Renal pelvis (tissue), 4 donors: ENCODE measurements around the gene PHACTR3. TPM values are rescaled to one million over a fixed set of nuclear protein-coding genes. Genes with fewer than 3 reads are reported as not detected.

ENCODE experiments used
- DNase-seq: peaks from one replicate; pipeline ENCODE4 v3.0.0-alpha.2; 2013
- polyA plus RNA-seq, 3 donors: library from polyadenylated mRNA; unstranded; fragments of 120-200 nt; gene quantifications; one replicate each; pipeline ENCODE4 v1.2.1, GENCODE V29; 2013; ENCODE audit not compliant: insufficient read length in 3 of 3

The PHACTR3 gene
- polyA plus RNA-seq, 3 donors, result 10.0 to 11.3 (median 10.2) TPM

DNA sequence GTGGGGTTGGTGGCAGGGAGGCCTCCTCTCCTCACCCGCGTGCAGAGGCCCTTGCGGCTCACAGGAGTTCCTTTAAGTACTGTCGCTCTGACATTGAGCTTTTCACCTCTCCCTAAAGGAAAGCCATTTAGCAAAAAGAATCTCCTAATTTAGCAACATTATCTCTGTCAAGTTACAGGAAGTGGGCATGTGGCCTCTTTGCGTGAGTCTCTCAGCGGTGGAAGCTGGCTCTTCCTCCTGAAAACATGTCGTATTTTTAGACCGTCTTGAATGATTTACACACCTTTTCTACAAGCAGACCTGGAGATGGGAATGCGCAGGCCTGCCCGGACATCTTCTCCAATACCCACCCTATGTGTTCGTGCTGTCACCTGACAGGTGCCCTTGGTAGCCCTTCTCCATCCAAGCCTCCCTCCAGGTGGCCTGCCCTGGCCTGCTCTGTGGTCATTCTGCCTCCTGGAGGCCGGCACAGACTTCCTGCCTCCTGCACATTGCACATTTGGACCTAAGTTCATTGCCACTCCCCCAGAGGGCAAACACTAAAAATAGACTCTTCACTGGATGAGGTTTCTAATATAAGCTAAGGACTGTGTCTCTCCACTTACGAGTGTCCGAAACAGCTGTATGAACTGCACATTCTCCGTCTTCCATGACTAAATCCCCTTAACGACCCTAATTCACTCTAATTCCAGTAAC is 18.5 kb upstream of the PHACTR3 start:
- DNase-seq, result no peak

DNA sequence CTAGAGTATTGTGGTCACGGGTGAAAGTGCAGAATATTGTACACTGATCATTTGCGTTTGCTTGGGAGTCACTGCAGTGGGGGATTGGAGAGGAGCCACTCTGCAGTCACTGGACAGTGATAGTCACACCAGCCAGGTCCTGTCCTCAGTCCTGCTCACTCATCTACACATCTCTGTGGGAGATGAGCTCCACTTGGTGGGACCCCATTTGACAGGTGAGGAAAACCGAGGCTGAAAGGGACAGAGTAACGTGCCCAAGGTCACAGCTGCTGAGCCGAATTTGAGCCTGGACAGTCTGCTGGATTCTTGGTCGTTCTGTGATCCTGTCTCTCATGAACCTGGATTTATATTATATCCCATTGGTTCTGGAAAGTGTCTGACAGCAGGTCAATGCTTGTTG is 17.7 kb upstream of the PHACTR3 start:
- no peak for DNase-seq

DNA sequence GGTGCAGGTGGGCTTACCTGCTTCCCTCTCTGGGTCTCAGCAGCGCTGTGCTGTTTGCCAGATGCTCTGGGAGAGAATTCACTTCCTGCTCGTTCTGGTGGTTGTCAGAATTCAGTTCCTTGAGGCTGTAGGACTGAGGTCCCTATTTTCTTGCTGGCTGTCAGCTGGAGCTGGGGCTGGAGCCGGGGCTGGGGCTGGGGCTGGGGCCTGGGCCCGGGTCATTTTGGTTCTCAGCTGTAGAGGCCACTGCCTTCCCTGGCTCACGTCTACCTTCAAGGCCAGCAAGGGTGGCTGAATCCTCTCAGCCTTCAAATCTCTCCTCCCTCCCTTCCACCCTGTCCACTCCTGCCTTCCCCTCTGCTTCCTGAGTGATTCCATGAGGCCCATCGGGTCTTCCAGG is 16.8 kb upstream of the PHACTR3 start:
- no peak for DNase-seq

- DNase-seq, result no peak
Measured at GRCh38 chr20:59588236-59588855, 16.0 kb upstream of the PHACTR3 start.

- no peak for DNase-seq
Measured at GRCh38 chr20:59589086-59589684, 15.2 kb upstream of the PHACTR3 start.

DNA sequence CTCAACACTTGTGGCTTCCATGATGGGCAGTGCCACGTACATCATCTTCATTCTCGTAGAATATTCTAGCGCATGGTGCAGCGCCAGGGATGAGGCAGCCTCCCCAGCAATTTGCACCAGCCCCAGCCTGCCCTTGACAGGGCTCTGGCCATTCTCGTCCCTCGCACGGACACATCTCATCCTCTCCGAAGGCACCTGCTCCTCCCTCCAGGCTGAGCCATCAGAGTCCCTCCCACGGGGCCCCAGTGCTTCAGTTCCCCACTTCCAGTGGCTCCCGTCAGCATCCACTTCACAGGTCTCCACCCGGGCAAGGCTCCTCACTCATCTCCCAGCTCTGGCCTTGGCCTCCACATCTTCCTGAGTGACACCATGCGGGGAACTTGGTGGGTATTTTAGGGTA is 13.3 kb upstream of the PHACTR3 start:
- no peak for DNase-seq

DNA sequence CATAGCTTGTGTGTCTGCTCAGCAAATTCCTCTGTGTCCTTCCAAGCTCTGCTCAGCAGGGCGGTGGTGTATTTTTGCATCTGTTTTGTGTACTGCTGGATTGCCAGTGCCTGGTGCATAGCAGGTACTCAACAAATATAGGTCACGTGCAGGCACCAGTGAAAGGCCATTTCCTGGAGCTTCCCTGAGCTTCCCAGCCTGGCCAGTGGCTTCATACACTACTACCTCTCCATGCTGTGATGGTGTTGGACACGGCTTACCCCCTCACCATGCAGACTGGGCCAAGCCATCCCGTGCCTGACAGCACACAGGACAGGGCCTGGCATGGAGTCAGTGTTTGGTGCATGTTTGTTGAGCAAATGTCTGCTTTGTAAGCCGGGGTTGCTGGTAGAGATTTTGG is 7.7 kb upstream of the PHACTR3 start:
- no peak for DNase-seq

DNA sequence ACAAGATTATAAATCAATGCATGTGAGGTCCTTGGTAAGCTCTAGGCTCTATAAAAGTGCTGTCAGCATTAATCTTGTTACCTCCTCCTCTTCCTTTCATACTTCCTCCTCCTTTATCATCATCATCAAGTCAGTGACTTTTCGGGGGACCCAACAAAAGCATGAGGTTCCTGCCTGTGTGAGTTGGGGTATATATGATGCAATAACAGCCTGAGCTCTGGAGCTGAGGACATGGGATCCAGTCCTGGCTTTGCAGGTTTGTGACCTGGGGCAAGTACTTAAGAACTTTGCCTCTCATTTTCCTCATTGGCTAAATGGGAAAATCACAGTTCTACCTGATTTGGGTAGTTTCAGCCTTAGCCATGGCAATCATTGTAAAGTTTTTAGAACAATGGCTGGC is 7.1 kb upstream of the PHACTR3 start:
- DNase-seq, result no peak

DNA sequence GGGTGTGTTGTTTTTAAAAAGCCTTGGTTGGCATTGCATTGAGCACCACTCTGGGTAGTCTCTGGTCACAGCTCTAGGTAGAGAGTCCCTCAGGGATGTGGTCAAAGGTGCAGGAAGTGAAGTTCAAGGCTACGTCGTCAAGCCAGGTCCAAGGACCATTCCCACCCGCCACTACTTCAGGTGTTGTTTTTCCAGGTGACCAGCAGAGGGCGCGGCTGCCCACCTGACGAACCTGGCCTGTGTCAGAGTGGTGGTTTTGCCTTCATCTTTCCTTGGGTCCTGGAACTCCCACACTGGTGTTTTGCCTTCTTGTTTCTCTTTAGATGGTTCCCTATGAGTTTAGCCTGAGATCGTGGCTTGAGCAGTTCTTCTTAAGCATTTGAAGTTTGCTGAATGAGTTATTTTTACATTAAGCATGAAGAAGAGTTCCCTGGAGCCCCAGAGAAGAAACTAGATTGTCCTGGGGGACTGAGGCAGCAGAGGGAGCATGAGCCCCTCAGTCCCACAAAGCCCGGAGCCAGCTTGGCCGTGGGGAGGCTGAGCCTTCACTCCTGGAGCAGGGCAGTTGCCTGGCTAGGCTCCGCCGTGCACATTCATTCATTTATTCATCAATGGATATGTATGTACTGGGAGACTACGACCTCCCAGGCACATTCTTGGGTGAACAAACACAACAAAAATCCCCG is 5.6 kb upstream of the PHACTR3 start:
- DNase-seq, result no peak

- DNase-seq, result no peak
Measured at GRCh38 chr20:59599941-59600340, 4.4 kb upstream of the PHACTR3 start.

DNA sequence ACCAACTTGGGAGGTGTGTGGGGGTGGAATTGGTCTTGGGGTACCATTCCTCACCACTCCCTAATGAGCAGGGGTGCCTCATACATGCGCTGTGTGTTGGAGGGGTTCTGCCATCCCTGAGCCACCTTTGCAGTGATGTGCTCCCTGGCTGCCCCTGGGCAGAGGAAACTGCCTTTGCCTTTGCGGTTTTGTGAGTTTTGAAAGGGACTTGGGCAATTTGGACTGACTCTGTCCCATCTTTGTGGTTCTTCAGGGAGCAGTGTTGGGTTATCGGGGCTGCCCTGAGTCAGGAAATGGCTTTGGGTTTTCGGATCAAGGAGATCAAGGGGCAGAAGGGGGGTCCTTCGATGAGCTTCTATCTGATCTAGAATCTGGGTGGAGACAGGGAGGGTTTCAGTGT is 3.9 kb upstream of the PHACTR3 start:
- no peak for DNase-seq

DNA sequence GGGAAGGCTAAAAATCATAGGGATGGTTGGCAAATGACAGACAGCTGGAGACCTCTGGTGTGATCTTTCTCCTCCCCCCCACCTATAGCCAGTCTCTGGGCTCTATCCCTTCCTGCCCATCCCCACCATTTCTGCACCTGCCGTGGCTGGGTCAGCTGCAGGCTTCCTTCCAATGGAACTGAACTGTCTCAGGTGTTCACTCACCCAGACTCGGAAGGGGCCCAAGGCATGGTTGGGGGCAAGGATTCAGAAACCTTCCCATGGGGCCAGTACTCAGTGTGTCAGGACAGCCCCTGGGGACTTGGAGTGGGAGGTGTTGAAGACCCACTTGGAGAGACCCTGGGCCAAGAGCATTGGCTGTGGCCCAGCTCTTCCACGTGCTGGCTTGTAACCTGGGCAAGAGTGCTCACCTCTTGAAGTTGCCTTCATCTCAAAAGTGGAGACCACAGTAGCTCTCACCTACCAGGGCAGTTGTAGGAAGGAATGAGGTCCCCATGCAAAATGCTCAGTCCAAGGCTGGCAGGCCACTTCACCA is 1.7 kb upstream of the PHACTR3 start:
- no peak for DNase-seq

DNA sequence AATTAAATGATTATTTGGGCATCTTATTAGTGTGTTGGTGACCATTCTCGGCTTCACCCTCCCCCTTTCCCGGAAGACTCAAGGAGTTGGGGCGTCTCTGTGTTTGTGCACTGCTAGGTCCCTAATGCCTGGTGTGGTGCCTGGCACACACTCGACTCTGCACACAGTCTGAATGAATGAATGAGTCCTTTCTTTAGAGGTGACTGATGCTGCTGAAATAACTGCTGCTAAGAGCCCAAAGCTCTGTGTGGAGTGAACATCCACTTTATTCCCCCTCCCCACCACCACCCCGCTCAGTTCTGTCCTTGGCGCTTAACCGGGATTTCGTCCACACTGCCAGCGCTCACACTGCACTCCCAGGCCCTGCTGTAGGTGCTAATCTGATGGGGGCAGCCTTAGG is 1.2 kb upstream of the PHACTR3 start:
- no peak for DNase-seq

DNA sequence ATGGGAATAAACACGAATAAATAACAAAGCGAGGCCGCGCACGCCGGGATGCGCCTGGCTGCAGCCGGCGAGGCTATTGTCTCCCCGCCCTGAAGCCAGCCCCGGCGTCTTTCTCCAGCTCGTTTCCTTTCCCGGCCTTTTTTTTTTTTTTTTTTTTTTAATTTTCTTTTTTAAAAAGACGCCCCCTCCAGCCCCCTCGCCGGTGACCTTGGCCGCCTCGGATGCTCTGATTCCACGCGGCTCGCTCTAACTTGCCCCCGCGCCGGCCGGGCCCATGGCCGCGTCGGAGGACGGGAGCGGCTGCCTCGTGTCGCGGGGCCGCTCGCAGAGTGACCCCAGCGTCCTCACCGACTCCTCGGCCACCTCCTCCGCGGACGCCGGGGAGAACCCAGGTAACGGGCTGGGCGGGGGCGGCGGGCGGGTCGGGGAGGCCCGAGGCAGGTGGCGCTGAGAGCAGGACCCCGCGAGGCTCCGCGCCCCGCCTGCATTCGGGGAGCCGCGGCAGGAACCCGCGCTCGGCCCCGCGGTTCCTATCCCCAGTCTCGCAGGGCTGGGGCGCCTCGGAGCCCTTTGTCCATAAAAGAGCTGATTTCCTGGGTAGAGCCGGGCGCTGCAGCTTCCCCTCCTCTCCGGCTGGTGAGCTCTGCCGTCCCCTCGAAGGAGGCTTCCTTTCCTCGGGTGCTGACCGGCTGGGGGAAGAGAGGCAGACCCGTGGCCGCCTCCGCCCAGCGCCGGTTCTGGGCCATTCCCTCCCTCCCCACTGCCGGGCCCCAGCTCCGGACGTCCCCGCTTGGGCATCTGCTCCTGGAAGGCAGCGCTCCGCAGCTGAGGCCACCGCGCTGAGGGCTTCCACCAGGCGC is 631 bp downstream of the PHACTR3 start:
- no peak for DNase-seq

- DNase-seq, result no peak
Measured at GRCh38 chr20:59605601-59606364, 1.4 kb downstream of the PHACTR3 start.

DNA sequence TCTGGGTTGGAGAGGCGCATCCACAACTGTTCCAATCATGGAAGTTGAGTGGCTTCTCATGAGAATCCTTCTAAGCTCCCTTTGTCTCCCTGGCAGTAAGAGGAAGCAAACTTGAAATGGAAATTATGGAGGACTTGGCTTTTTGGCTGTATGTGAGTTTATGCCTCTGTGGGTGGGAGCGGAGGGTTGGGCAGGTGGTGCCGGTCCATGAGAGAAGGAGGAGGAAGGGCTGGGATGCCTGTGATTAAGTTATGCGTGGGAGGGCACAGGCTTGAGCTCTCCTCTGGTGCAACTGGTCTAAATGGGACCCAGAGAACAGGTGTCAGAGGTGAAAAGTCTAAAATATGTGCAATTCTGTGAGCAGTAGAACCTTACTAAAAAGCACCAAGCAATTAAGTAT is 2.2 kb downstream of the PHACTR3 start:
- no peak for DNase-seq

DNA sequence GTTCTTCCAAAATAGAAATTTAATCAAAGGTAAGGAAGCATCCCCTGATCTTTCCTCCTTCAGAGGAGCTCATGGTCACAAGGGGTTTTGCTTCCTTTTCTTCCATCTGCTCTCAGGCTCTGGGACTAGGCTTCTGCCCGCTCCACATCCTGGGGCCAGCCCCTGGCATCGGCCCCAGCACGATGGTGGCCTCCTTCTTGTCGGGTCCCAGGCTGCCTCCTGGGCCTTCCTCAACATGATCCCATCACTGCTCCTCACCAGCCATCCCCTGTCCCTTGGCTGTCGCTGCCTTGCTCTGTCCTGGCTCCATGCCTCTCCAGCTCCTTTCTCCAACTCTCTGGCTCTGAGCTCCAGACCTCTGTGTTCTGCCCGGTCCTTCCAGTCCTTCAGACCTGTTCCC is 4.1 kb downstream of the PHACTR3 start:
- no peak for DNase-seq

DNA sequence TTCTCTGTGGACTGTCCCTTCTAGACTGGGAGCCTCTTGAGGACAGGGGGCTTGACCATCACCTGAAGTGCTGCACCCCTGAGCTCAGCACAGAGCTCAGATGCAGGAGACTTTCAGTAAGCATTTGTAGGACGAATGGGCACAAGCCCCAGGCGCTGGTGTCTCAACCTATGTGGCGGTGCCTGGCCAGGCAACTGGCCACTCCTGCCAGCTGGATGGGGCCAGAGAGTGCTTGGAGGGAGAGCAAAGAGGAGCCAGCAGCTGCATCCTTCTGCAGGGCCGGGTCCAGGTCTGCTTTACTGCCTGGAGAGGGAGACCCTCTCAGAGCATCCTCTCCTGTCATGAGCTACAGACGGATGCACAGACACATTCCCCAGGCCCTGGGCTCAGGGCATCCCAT is 4.5 kb downstream of the PHACTR3 start:
- DNase-seq, result no peak

- DNase-seq, result no peak
Measured at GRCh38 chr20:59611286-59611685, 6.9 kb downstream of the PHACTR3 start.

GRCh38 chr20:59613861-59614260 is 9.5 kb downstream of the PHACTR3 start:
- DNase-seq, result no peak

- DNase-seq, result no peak
Measured at GRCh38 chr20:59614714-59615113, 10.4 kb downstream of the PHACTR3 start.
